Fibroblast of skin of left biceps (primary cell): ENCODE data around the gene ZNF579.

ENCODE experiments used
- DNase-seq, 2 experiments: peaks; one replicate each; pipeline ENCODE4 v3.0.0-alpha.2; 2013; ENCODE audit warnings: low read depth in 2 of 2

ZNF579 gene

GRCh38 chr19:55613396-55613795 lies 32.7 kb upstream of the ZNF579 start:
- no peak for DNase-seq

GRCh38 chr19:55611983-55612645 lies 31.5 kb upstream of the ZNF579 start:
- no peak for DNase-seq

DNA sequence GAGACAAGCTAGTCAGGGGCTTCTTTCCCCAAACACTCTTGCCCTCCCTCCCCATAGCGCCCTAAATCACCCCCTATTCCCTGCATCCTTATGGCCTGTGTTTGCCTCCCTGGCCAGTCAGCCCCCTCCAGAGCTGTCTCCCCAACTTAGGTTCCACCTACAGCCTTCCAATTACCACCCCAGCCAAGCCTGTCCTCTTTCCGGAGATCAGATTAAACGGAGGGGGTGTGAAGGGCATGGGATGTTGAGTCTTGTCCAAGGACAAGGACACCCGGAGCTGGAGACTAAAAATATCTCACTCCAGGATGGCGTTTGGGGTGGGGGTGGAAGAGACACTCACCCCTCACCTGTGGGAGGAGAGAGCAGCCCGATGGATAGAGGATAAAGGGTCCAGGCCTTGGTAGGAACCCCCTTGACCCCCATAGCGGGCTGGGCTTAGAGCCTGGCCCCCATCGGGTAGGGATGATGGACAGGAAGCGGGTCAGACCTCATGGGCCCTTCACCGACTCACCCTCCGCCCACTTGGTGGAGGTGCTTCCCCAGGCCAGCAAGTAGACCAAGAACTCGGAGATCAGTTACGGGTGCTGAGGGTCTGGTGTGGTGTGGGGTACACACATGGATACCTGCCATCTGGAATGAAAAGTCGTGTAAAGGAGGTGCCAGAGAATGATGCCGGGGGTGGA lies 30.8 kb upstream of the ZNF579 start:
- DNase-seq = no peak

GRCh38 chr19:55609326-55609725 lies 28.7 kb upstream of the ZNF579 start:
- DNase-seq = no peak

GRCh38 chr19:55606817-55607216 lies 26.2 kb upstream of the ZNF579 start:
- no peak for DNase-seq

DNA sequence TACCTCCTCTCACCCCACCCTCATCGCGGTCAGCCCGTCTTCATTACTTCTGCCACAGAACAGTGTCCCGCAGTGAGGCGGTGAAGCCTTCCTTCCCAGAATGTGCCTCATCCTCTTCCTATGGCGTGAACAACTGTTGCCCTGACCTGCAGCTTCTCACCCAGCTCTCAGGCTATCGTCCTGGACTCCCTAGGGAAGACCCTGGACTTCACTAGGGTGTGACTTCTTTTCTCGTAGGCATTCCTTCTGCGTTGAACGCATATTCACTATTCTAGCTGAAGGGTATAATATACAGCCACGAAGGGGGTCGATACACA lies 25.8 kb upstream of the ZNF579 start:
- no peak for DNase-seq

GRCh38 chr19:55605637-55606470 lies 25.2 kb upstream of the ZNF579 start, which contains the start of gene ZNF865:
Gene ZNF865 (plus strand): TSS chr19:55605647. CDS start chr19:55613619, 7,972 bp downstream.
- DNase-seq = peak in 1 of 2 experiments; percentile 47

GRCh38 chr19:55605207-55605636 lies 24.6 kb upstream of the ZNF579 start:
- DNase-seq = peak; percentile 95 to 96

DNA sequence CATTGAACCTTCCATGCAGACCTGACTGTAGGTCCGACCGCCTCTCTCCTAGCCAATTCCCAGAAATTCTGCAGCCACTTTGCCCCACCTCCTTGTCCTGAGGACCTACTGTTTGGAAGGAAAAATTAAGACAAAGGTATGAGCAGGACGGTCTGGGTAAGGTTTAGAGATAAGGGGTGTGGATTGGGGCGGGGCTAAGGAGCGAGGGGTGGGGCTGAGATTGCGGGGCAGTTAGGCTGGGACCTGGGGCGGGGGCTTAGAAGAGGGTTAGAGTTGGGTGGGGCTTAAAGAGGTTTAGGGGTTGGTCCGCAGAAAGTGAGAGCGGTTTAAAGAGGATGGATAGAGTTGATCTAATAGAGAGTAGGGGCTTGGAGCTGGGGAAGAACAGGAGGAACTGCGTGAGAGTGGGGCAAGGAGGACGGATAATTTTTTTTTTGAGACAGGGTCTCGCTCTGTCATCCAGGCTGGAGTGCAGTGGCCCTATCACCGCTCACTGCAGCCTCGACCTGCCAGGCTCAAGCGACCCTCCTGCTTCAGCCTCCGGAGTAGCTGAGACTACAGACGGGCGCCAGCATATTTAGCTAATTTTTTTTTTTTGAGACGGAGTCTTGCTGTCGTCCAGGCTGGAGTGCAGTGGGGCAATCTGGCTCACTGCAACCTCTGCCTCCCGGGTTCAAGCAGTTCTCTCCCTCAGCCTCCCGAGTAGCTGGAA lies 23.1 kb upstream of the ZNF579 start:
- DNase-seq = no peak

DNA sequence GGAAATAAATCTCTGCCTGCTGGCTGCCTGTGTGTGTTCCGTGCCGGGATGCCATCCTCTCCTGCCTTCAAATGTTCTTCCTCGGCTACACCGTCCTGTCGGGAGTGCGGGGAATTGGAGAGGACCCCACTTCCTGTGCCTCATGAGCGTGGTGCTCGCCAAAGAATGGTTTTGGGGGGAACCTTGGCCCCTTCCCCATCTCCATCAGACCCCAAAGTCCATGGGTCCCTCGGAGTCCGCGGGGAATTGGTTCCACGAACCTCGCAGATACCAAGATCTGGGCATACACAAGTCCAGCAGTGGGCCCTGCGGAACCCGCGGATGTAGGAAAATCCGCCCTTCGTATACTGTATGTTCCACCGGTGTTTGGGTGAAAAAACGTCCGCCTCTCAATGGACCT lies 22.5 kb upstream of the ZNF579 start:
- no peak for DNase-seq

- DNase-seq = no peak
These were observed 21.7 kb upstream of the ZNF579 start for GRCh38 chr19:55602104-55603001.

DNA sequence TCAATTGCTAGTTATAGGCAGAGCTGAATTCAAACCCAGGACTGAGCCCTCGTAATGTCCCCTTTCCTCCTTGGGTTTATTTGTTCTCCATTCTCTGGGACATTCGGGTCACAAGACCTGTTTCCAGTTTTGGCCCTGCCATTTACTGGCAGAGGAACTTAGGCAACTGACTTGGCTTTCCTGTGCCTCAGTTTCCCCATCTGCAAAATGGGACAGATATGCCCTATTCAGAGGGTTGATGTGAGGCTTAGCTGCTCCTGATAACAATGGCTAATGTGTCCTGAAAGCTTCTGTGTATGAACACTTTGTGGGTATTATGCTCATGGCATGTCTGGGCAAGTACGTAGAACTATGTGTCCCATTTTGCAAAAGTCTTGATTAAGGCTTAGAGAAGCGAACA lies 20.4 kb upstream of the ZNF579 start:
- DNase-seq = no peak

GRCh38 chr19:55600662-55601028 lies 20.0 kb upstream of the ZNF579 start:
- no peak for DNase-seq

DNA sequence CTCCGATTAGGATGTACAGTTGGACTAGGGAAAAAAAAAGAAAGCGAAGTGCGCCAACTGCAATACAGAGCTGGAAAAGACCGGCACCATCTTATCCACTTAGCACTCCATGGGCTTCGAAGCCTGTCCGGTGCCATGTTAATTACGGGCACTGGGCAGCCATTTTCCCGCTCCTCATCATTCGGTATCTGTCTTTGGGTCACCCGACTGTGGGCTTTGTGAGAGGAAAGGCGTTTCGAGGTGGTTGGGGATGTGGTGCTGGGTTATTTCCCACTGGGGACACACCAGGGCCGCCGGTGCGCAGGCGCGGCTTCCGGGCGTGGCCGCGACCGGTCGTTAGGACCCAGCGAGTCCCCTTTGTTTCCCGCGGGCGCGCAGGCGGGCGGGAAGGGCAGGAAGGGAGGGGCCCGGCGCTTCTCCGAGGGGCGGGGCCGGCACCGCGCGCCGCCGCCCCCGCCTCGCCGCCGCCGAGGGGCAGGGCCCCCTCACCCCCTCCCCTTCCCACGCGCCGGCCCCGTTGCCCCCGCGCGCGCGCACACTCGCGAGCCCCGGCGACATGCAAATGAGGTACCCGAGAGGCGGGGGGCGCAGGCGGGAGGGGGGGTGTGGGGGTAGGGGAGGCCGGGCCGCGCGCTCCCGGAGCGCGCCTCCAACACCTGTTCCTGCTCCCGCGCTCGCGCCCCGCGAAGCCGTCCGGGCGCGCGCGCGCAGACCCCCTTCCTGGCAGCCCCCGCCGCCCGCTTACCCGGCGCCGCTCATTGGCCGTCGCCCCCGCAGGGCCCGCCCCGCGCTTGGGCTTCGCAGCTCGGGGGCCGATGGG lies 19.4 kb upstream of the ZNF579 start, which contains the start of gene ZNF524:
TSS of gene ZNF524 (plus strand) at position 447 of the 820 bp plus-strand sequence. CDS start 1,825 bp downstream, outside the sequence.
- peak; percentile 65 to 73 for DNase-seq

- peak; percentile 98 for DNase-seq
These were observed 18.8 kb upstream of the ZNF579 start, which contains the start of gene FIZ1 for GRCh38 chr19:55599468-55599841. Gene FIZ1 (minus strand): TSS chr19:55599517. CDS start chr19:55597865, 1,652 bp downstream.

- peak; percentile 89 to 92 for DNase-seq
These were observed 18.2 kb upstream of the ZNF579 start for GRCh38 chr19:55598719-55599467.

DNA sequence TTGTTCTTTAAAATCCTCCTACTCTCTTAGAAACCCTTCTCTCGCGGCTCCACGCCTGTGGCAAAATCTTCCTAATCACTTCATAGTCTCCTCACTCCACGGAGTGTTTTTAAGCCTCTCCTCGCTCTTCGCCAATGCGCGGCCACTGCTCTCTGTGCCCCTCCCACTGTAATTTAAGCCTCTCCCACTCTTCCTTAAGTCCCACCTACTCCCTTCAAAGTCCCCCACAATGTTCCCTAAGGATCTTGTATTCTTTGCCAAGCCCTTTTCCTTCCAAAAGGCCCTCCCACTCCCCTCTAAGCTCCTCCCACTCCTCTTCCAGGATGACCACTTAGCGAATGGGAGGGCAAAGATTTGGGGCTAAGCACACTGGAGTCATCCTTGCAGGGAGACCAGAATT lies 17.4 kb upstream of the ZNF579 start:
- no peak for DNase-seq

DNA sequence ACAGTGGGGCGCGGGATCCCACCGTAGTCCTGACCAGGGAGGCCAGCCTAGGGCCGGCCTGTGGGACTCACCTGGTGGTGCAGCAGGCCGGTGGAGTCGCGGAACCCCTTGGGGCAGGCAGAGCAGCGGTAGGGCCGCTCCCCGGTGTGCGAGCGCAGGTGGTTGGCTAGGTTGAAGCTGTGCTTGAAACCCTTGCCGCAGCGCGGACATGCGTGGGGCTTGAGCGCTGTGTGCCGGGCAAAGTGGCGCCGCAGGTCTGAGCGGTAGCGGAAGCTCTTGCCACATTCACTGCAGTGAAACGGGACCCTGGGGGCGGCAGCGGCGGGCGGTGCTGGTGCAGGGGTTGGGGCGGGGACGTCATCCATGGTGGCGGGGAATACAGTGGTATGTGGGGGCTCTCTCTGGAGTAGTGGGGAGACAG lies 16.9 kb upstream of the ZNF579 start:
- DNase-seq = no peak

GRCh38 chr19:55596304-55596703 lies 15.7 kb upstream of the ZNF579 start:
- DNase-seq = no peak
